HEK293T (cell line): Measurements from ENCODE around the gene TMEM44.

ENCODE experiments used
- CTCF ChIA-PET: fragments of 350-600 bp; formaldehyde crosslinking; extraction: SDS; loops from one replicate; lab custom pipeline; 2021; ENCODE audit warnings: antibody characterized with exemption, inconsistent platforms; lab: Yijun Ruan, JAX
- POLR2A ChIA-PET: fragments of 350-600 bp; formaldehyde crosslinking; extraction: SDS; loops from one replicate; lab custom pipeline; 2020; ENCODE audit warnings: antibody characterized with exemption, inconsistent platforms; lab: Yijun Ruan, JAX
- DNase-seq: peaks from one replicate; pipeline ENCODE4 v3.0.0; 2012; ENCODE audit warnings: mixed read lengths; ENCODE audit errors: extremely low spot score
- ARNT ChIP-seq: fragments of 450-650 bp; IDR thresholded peaks from 2 replicates; pipeline ENCODE4 v1.6.1; 2017; ENCODE audit warnings: mild to moderate bottlenecking
- BHLHE40 ChIP-seq: fragments of 450-650 bp; IDR thresholded peaks from 2 replicates; pipeline ENCODE4 v1.6.1; 2016; ENCODE audit warnings: mild to moderate bottlenecking, moderate library complexity, borderline replicate concordance
- CTBP1 ChIP-seq: fragments of 450-650 bp; IDR thresholded peaks from 2 replicates; pipeline ENCODE4 v1.6.1; 2016; ENCODE audit warnings: borderline replicate concordance
- ELF4 ChIP-seq: fragments of 450-650 bp; IDR thresholded peaks from 2 replicates; pipeline ENCODE4 v1.6.1; 2017; ENCODE audit warnings: antibody characterized with exemption
- FOXA1 ChIP-seq: fragments of 450-650 bp; IDR thresholded peaks from 2 replicates; pipeline ENCODE4 v1.6.1; 2016; ENCODE audit warnings: mild to moderate bottlenecking
- FOXK2 ChIP-seq: fragments of 450-650 bp; IDR thresholded peaks from 2 replicates; pipeline ENCODE4 v1.6.1; 2016; ENCODE audit warnings: mild to moderate bottlenecking
- FOXM1 ChIP-seq: fragments of 450-650 bp; IDR thresholded peaks from 2 replicates; pipeline ENCODE4 v1.6.1; 2017; ENCODE audit warnings: mild to moderate bottlenecking, borderline replicate concordance
- HDGF ChIP-seq: fragments of 450-650 bp; IDR thresholded peaks from 2 replicates; pipeline ENCODE4 v1.6.1; 2017; ENCODE audit warnings: antibody characterized with exemption, borderline replicate concordance
- L3MBTL2 ChIP-seq: fragments of 450-650 bp; conservative IDR thresholded peaks from 2 replicates; pipeline ENCODE4 v1.6.1; 2016; ENCODE audit warnings: mild to moderate bottlenecking
- LEF1 ChIP-seq: fragments of 450-650 bp; IDR thresholded peaks from 2 replicates; pipeline ENCODE4 v1.6.1; 2017; ENCODE audit warnings: mild to moderate bottlenecking, borderline replicate concordance
- NFRKB ChIP-seq: fragments of 450-650 bp; IDR thresholded peaks from 2 replicates; pipeline ENCODE4 v1.6.1; 2016; ENCODE audit warnings: mild to moderate bottlenecking, moderate library complexity
- SP1 ChIP-seq: fragments of 450-650 bp; IDR thresholded peaks from 2 replicates; pipeline ENCODE4 v1.6.1; 2017
- SUZ12 ChIP-seq: fragments of 450-650 bp; IDR thresholded peaks from 2 replicates; pipeline ENCODE4 v1.6.1; 2016; ENCODE audit warnings: mild to moderate bottlenecking
- TARDBP ChIP-seq: fragments of 450-650 bp; IDR thresholded peaks from 2 replicates; pipeline ENCODE4 v1.6.1; 2016
- ZNF384 ChIP-seq: fragments of 450-650 bp; IDR thresholded peaks from 2 replicates; pipeline ENCODE4 v1.6.1; 2016
- TF ChIP-seq, protein P1 (sequence below): fragments of 450-650 bp; IDR thresholded peaks from 2 replicates; pipeline ENCODE4 v1.6.1; 2016

The TMEM44 gene

DNA sequence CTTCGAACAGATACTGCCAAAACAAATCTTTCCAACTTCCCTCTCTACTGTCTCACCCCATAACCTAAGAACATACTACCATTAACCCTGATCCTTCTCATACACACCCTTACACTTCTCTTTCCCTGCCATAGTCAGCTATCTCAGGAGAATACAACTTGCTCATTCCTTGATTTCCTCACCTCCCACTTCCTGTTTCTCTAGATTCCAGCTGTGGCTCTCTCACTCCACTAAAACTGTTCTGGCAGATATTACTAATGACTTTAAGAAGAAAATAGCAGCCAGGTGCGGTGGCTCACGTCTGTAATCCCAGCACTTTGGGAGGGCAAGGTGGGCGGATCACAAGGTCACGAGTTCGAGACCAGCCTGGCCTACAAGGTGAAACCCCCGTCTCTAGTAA lies 34.1 kb upstream of the TMEM44 start:
- TF ChIP-seq ELF4 (no peak), LEF1 (no peak), FOXA1 (no peak), TARDBP (no peak), L3MBTL2 (no peak), SUZ12 (no peak)
- TF ChIP-seq, protein P1, sequence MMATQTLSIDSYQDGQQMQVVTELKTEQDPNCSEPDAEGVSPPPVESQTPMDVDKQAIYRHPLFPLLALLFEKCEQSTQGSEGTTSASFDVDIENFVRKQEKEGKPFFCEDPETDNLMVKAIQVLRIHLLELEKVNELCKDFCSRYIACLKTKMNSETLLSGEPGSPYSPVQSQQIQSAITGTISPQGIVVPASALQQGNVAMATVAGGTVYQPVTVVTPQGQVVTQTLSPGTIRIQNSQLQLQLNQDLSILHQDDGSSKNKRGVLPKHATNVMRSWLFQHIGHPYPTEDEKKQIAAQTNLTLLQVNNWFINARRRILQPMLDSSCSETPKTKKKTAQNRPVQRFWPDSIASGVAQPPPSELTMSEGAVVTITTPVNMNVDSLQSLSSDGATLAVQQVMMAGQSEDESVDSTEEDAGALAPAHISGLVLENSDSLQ = no peak
- CTCF ChIA-PET = no interaction called here
- POLR2A ChIA-PET = no interaction called here
- no peak for DNase-seq

DNA sequence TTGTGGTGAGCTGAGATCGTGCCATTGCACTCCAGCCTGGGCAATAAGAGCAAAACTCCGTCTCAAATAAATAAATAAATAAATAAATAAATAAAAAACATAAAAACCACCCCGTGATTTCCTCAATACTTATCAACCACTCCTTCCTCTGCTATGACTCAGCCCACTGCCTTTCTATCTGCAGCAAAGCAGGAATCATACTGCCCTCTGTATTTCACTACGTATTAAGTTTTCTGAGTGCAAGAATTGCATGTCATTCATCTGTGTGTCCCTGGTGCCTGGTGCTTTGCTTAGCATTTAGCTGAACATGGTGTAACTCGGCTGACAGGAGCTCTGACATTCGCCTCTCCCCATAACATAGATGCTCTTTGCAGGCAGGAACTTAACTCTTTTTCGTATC lies 31.6 kb upstream of the TMEM44 start:
- CTCF ChIA-PET = interaction anchor here (0.7 kb wide), 1 partner anchor 13 kb away, joined by 3 read pairs; no protein-coding TSS in a partner anchor
- no peak for DNase-seq
- TF ChIP-seq ZNF384 (no peak), FOXA1 (no peak)
- POLR2A ChIA-PET = no interaction called here

DNA sequence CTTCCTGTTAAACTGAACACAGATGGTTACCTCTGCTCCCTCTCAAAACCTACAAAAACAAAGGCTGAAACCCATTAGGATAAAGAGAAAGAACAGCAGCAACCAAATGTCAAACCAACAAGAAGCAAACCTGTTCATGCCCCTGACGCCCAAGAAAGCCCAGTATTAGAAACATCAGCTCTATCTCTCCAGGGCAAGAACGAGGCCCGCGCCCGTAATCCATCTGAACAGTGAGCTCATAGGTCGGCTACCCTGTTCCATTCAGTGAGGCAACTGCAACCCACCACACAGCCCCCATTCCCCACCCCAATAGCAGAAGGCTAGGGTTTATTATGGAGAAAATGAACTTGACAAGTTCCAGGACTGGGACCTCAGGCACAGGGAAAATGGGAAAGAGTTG lies 28.7 kb upstream of the TMEM44 start:
- POLR2A ChIA-PET = no interaction called here
- CTCF ChIA-PET = interaction anchor here (0.7 kb wide), 1 partner anchor 288 kb away, joined by 3 read pairs; no protein-coding TSS in a partner anchor

DNA sequence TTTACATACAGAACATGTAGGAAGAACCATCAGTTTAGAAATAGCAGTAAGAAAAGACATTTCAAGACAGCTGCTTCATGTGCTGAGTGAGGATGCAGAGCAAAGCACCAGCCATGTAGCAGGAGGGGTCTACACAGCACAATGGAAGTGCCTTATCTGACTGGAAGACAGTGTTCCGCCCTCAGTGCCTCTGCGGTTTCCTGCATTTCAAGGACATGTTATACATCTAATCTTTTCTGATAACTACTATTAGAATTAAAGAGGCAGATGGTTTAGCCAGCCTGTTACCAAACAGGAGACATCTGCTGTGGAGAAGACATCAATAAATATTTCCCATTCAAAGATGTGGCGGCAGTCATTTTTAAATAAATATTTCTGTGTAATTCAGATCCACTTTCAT lies 28.2 kb upstream of the TMEM44 start:
- TF ChIP-seq NFRKB = no peak
- TF ChIP-seq BHLHE40 = no peak
- no peak for TF ChIP-seq ARNT
- no peak for TF ChIP-seq ELF4
- TF ChIP-seq L3MBTL2 = no peak
- TF ChIP-seq SP1 = no peak
- no peak for TF ChIP-seq HDGF
- no peak for TF ChIP-seq ZNF384
- TF ChIP-seq FOXM1 = no peak
- no peak for DNase-seq
- CTCF ChIA-PET = interaction anchor here (0.7 kb wide), 1 partner anchor 287 kb away, joined by 3 read pairs; no protein-coding TSS in a partner anchor
- POLR2A ChIA-PET = no interaction called here

More for the DNA sequence above, 28.7 kb upstream of the TMEM44 start:
- TF ChIP-seq FOXM1 (no peak), LEF1 (no peak), SUZ12 (no peak), ELF4 (no peak), HDGF (no peak)
- TF ChIP-seq, protein P1 = no peak
- DNase-seq = no peak

DNA sequence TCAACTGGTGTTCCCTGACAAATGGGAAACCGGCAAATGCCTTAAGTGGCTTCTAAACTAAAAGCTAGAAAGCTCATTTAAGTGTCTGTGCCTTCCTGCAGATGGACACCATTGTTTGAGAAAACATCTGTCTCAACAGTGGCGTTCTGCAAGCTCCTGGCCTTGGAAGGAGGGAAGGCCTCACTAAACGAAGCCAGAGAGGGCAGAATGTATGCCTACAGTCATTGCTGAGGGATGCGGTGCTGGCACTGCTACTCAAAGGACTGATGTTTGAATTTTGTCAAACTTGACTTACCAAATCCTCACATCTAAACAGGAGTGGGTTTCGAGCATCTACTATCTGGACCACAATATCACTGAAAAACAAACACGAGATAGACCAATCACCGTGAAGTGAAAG lies 26.6 kb upstream of the TMEM44 start:
- CTCF ChIA-PET = no interaction called here
- POLR2A ChIA-PET = interaction anchor here (1.2 kb wide), 1 partner anchor 12 kb away, joined by 3 read pairs; the partner anchor contains the start of gene LSG1
- no peak for TF ChIP-seq L3MBTL2
- TF ChIP-seq, protein P1 = no peak
- TF ChIP-seq BHLHE40 = no peak
- TF ChIP-seq LEF1 = no peak
- no peak for TF ChIP-seq HDGF
- TF ChIP-seq SP1 = no peak
- no peak for TF ChIP-seq TARDBP
- no peak for TF ChIP-seq ELF4
- TF ChIP-seq ZNF384 = no peak
- TF ChIP-seq ARNT = no peak
- no peak for TF ChIP-seq FOXM1
- TF ChIP-seq CTBP1 = no peak
- no peak for TF ChIP-seq FOXK2
- no peak for DNase-seq

DNA sequence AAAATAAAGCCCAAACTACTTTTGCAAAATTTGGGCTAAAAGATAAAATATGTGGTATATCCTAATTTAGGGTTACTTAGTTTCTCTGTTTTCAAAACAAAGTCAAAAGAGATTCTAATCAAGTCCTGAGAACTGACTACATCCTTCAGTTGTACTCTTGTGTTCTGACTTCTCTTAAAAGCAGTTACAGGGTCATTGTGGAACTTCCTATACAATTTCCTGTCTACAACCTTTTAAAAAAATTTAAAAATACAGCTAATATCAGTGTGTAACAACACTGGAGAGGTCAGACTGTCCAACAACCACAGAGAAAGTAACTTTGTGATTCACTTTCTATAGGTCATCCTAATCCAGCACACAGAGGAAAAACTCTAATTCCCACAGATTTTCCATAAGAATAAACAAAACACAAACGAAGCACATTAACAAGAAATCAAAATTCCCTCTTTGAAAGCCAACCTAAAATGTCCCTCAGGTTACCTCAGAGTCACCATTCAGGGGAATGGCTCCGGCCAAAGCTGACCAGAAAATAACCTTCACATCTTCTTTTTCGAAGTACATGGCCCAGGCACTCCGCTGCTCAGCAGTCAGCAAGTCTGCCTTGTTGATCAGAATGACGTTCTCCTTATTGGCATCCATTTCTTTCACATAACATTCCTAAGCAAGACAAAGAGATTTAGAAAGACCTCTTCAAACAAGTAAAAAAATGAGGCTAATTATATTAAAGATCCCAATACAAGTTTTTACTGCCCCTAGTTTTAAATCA lies 25.4 kb upstream of the TMEM44 start:
- POLR2A ChIA-PET = no interaction called here
- TF ChIP-seq HDGF = no peak
- no peak for TF ChIP-seq TARDBP
- no peak for TF ChIP-seq ARNT
- no peak for TF ChIP-seq CTBP1
- no peak for TF ChIP-seq FOXK2
- no peak for TF ChIP-seq LEF1
- no peak for TF ChIP-seq ELF4
- no peak for TF ChIP-seq SUZ12
- TF ChIP-seq, protein P1 = no peak
- no peak for TF ChIP-seq BHLHE40
- TF ChIP-seq L3MBTL2 = no peak
- TF ChIP-seq FOXA1 = no peak
- TF ChIP-seq SP1 = no peak
- TF ChIP-seq ZNF384 = no peak
- TF ChIP-seq FOXM1 = no peak
- CTCF ChIA-PET = no interaction called here
- DNase-seq = no peak
